SK-N-SH treated with all-trans-retinoic acid at 6 μM for 48 hours (cell line): ENCODE data around the gene YIPF2.

Experiments
- ATAC-seq: fragments of 200-7000 bp; cut with Tn5 transposase; 3 replicates; pipeline ENCODE4 v1.9.1; 2020; ENCODE audit warnings: mild to moderate bottlenecking, moderate library complexity
- ARNTL ChIP-seq: fragments of 450-650 bp; formaldehyde crosslinking; IDR thresholded peaks from 2 replicates; pipeline ENCODE4 v1.5.0; 2020; ENCODE audit warnings: low read depth, mild to moderate bottlenecking, moderate library complexity, borderline replicate concordance
- CSDC2 ChIP-seq: fragments of 250-450 bp; sonication (Bioruptor Pico); IDR thresholded peaks from 2 replicates; pipeline ENCODE4 v1.5.0; 2020; ENCODE audit warnings: mild to moderate bottlenecking, moderate library complexity
- CSRNP3 ChIP-seq: fragments of 250-450 bp; sonication (Bioruptor Pico); IDR thresholded peaks from 2 replicates; pipeline ENCODE4 v1.5.1; 2021; ENCODE audit warnings: mild to moderate bottlenecking, moderate library complexity
- ESRRG ChIP-seq: fragments of 250-450 bp; sonication (Bioruptor Pico); IDR thresholded peaks from 2 replicates; pipeline ENCODE4 v1.6.1; 2021; ENCODE audit warnings: mild to moderate bottlenecking
- GLIS3 ChIP-seq: fragments of 250-450 bp; sonication (Bioruptor Pico); IDR thresholded peaks from 2 replicates; pipeline ENCODE4 v1.5.0; 2020; ENCODE audit warnings: mild to moderate bottlenecking, moderate library complexity
- ISL1 ChIP-seq: fragments of 250-450 bp; sonication (Bioruptor Pico); IDR thresholded peaks from 2 replicates; pipeline ENCODE4 v2.1.2; 2022; ENCODE audit warnings: mild to moderate bottlenecking, moderate library complexity
- OSR1 ChIP-seq: fragments of 250-450 bp; sonication (Bioruptor Pico); IDR thresholded peaks from 2 replicates; pipeline ENCODE4 v1.8.0; 2022; ENCODE audit warnings: moderate library complexity, mild to moderate bottlenecking, inconsistent platforms
- PATZ1 ChIP-seq: fragments of 250-450 bp; sonication (Bioruptor Pico); IDR thresholded peaks from 2 replicates; pipeline ENCODE4 v1.8.0; 2020; ENCODE audit warnings: mild to moderate bottlenecking, moderate library complexity, borderline replicate concordance
- PPARA ChIP-seq: fragments of 250-450 bp; sonication (Bioruptor Pico); IDR thresholded peaks from 2 replicates; pipeline ENCODE4 v1.5.0; 2020; ENCODE audit warnings: mild to moderate bottlenecking, borderline replicate concordance
- RARB ChIP-seq: fragments of 250-450 bp; sonication (Bioruptor Pico); IDR thresholded peaks from 2 replicates; pipeline ENCODE4 v1.8.0; 2021; ENCODE audit warnings: mild to moderate bottlenecking, moderate library complexity
- SNAI2 ChIP-seq: fragments of 250-450 bp; sonication (Bioruptor Pico); IDR thresholded peaks from 2 replicates; pipeline ENCODE4 v1.5.0; 2020; ENCODE audit warnings: mild to moderate bottlenecking, moderate library complexity
- TCF4 ChIP-seq: fragments of 250-450 bp; sonication (Bioruptor Pico); IDR thresholded peaks from 2 replicates; pipeline ENCODE4 v1.8.0; 2021; ENCODE audit warnings: mild to moderate bottlenecking, moderate library complexity, borderline replicate concordance
- TOX ChIP-seq: fragments of 250-450 bp; sonication (Bioruptor Pico); IDR thresholded peaks from 2 replicates; pipeline ENCODE4 v1.8.0; 2021; ENCODE audit warnings: mild to moderate bottlenecking, moderate library complexity, borderline replicate concordance
- ZC3H10 ChIP-seq: fragments of 250-450 bp; sonication (Bioruptor Pico); IDR thresholded peaks from 2 replicates; pipeline ENCODE4 v1.5.1; 2021; ENCODE audit warnings: mild to moderate bottlenecking, moderate library complexity
- ZFP3 ChIP-seq: fragments of 250-450 bp; sonication (Bioruptor Pico); IDR thresholded peaks from 2 replicates; pipeline ENCODE4 v1.5.0; 2020; ENCODE audit warnings: mild to moderate bottlenecking, moderate library complexity
- ZFP30 ChIP-seq: fragments of 450-650 bp; formaldehyde crosslinking; IDR thresholded peaks from 2 replicates; pipeline ENCODE4 v1.5.0; 2022; ENCODE audit warnings: mild to moderate bottlenecking, moderate library complexity
- ZNF565 ChIP-seq: fragments of 450-650 bp; formaldehyde crosslinking; conservative IDR thresholded peaks from 2 replicates; pipeline ENCODE4 v1.5.0; 2020; ENCODE audit warnings: low read depth, mild to moderate bottlenecking, moderate library complexity
- ZNF70 ChIP-seq: fragments of 450-650 bp; formaldehyde crosslinking; IDR thresholded peaks from 2 replicates; pipeline ENCODE4 v1.5.0; 2020; ENCODE audit warnings: mild to moderate bottlenecking, moderate library complexity
- ZNF8 ChIP-seq: fragments of 450-650 bp; formaldehyde crosslinking; IDR thresholded peaks from 2 replicates; pipeline ENCODE4 v1.5.0; 2020; ENCODE audit warnings: mild to moderate bottlenecking, moderate library complexity
- TF ChIP-seq, protein P1 (sequence below): fragments of 250-450 bp; sonication (Bioruptor Pico); IDR thresholded peaks from 2 replicates; pipeline ENCODE4 v1.5.1; 2020; ENCODE audit warnings: low read depth, mild to moderate bottlenecking, moderate library complexity
- TF ChIP-seq, protein P2 (sequence below): fragments of 250-450 bp; sonication (Bioruptor Pico); IDR thresholded peaks from 2 replicates; pipeline ENCODE4 v1.5.0; 2020; ENCODE audit warnings: mild to moderate bottlenecking, moderate library complexity

The YIPF2 gene

GRCh38 chr19:10888421-10888866, 40.0 kb downstream of the YIPF2 start:
- TF ChIP-seq TCF4 (CRISPR knock-in tag) (no peak), TOX (no peak), ISL1 (CRISPR knock-in tag) (no peak), CSDC2 (CRISPR knock-in tag) (no peak), SNAI2 (CRISPR knock-in tag) (no peak), PPARA (CRISPR knock-in tag) (no peak), PATZ1 (no peak), ESRRG (CRISPR knock-in tag) (no peak), ZFP30 (CRISPR knock-in tag) (no peak), ARNTL (CRISPR knock-in tag) (no peak), OSR1 (CRISPR knock-in tag) (no peak), ZC3H10 (CRISPR knock-in tag) (no peak), ZNF70 (no peak), GLIS3 (CRISPR knock-in tag) (no peak), ZFP3 (no peak), CSRNP3 (no peak)
- TF ChIP-seq, protein P1, sequence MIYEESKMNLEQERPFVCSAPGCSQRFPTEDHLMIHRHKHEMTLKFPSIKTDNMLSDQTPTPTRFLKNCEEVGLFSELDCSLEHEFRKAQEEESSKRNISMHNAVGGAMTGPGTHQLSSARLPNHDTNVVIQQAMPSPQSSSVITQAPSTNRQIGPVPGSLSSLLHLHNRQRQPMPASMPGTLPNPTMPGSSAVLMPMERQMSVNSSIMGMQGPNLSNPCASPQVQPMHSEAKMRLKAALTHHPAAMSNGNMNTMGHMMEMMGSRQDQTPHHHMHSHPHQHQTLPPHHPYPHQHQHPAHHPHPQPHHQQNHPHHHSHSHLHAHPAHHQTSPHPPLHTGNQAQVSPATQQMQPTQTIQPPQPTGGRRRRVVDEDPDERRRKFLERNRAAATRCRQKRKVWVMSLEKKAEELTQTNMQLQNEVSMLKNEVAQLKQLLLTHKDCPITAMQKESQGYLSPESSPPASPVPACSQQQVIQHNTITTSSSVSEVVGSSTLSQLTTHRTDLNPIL (CRISPR knock-in tag), result no peak
- ATAC-seq, result no peak

GRCh38 chr19:10887616-10888367, 40.6 kb downstream of the YIPF2 start:
- peak; percentile 23; the same call in 2 of the 3 replicates for ATAC-seq
- no peak for TF ChIP-seq ZNF565 (CRISPR knock-in tag)
- TF ChIP-seq ZFP3, result no peak
- TF ChIP-seq, protein P2, sequence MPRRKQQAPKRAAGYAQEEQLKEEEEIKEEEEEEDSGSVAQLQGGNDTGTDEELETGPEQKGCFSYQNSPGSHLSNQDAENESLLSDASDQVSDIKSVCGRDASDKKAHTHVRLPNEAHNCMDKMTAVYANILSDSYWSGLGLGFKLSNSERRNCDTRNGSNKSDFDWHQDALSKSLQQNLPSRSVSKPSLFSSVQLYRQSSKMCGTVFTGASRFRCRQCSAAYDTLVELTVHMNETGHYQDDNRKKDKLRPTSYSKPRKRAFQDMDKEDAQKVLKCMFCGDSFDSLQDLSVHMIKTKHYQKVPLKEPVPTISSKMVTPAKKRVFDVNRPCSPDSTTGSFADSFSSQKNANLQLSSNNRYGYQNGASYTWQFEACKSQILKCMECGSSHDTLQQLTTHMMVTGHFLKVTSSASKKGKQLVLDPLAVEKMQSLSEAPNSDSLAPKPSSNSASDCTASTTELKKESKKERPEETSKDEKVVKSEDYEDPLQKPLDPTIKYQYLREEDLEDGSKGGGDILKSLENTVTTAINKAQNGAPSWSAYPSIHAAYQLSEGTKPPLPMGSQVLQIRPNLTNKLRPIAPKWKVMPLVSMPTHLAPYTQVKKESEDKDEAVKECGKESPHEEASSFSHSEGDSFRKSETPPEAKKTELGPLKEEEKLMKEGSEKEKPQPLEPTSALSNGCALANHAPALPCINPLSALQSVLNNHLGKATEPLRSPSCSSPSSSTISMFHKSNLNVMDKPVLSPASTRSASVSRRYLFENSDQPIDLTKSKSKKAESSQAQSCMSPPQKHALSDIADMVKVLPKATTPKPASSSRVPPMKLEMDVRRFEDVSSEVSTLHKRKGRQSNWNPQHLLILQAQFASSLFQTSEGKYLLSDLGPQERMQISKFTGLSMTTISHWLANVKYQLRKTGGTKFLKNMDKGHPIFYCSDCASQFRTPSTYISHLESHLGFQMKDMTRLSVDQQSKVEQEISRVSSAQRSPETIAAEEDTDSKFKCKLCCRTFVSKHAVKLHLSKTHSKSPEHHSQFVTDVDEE, result no peak
- TF ChIP-seq ZC3H10 (CRISPR knock-in tag), result no peak
- no peak for TF ChIP-seq OSR1 (CRISPR knock-in tag)
- TF ChIP-seq GLIS3 (CRISPR knock-in tag), result no peak
- TF ChIP-seq ISL1 (CRISPR knock-in tag), result no peak
- no peak for TF ChIP-seq CSDC2 (CRISPR knock-in tag)
- TF ChIP-seq TCF4 (CRISPR knock-in tag), result no peak
- TF ChIP-seq ARNTL (CRISPR knock-in tag), result no peak
- TF ChIP-seq PPARA (CRISPR knock-in tag), result no peak
- TF ChIP-seq CSRNP3, result no peak
- no peak for TF ChIP-seq RARB (CRISPR knock-in tag)
- no peak for TF ChIP-seq ZNF8 (CRISPR knock-in tag)
- TF ChIP-seq ZFP30 (CRISPR knock-in tag), result no peak
- no peak for TF ChIP-seq SNAI2 (CRISPR knock-in tag)
- TF ChIP-seq TOX, result no peak
